ENCODE data around the gene ARL15. TPM values are rescaled to one million over a fixed set of nuclear protein-coding genes. Genes with fewer than 3 reads are reported as not detected.

The ARL15 gene
- total and polyA plus RNA-seq, 2 of the 8 experiments (the other 6 are each of a cell fraction or from before 2014, with no cell fraction given) = 9.9 to 21.2 TPM

DNA sequence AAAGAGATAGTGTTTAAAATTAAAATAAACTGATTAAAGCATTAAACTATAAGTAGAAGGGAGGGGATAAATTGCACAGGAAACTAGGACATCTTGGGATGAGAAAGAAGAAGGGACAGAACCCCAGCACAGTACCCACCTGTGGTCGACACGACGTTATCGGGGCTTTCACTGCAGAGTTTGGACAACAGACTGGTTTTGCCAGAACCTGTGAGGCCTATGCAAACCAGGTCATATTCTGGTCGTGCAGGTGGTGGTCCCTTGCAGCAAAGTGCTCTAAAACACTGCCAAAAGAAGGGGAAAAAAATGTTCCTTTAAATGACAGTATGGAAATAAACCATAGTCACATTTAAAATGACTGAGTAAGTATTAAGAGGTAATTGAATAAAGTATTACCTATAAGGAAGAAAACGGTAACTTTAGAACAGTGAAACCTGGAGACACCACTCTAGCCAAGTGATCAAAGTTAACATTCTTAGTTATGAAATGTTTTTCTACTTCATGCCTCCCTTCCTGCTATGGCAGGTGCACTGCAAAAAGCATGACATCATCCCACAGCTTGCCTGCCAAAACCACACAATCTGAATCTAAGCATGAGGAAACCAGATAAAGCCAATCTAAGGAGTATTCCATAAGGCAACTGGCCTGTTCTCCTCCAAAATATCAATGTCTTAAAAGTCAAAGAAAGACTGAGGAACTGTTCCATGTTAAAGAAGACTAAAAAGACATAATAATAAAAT lies 138.6 kb downstream of the ARL15 start (continued):
- TF ChIP-seq, protein P1, sequence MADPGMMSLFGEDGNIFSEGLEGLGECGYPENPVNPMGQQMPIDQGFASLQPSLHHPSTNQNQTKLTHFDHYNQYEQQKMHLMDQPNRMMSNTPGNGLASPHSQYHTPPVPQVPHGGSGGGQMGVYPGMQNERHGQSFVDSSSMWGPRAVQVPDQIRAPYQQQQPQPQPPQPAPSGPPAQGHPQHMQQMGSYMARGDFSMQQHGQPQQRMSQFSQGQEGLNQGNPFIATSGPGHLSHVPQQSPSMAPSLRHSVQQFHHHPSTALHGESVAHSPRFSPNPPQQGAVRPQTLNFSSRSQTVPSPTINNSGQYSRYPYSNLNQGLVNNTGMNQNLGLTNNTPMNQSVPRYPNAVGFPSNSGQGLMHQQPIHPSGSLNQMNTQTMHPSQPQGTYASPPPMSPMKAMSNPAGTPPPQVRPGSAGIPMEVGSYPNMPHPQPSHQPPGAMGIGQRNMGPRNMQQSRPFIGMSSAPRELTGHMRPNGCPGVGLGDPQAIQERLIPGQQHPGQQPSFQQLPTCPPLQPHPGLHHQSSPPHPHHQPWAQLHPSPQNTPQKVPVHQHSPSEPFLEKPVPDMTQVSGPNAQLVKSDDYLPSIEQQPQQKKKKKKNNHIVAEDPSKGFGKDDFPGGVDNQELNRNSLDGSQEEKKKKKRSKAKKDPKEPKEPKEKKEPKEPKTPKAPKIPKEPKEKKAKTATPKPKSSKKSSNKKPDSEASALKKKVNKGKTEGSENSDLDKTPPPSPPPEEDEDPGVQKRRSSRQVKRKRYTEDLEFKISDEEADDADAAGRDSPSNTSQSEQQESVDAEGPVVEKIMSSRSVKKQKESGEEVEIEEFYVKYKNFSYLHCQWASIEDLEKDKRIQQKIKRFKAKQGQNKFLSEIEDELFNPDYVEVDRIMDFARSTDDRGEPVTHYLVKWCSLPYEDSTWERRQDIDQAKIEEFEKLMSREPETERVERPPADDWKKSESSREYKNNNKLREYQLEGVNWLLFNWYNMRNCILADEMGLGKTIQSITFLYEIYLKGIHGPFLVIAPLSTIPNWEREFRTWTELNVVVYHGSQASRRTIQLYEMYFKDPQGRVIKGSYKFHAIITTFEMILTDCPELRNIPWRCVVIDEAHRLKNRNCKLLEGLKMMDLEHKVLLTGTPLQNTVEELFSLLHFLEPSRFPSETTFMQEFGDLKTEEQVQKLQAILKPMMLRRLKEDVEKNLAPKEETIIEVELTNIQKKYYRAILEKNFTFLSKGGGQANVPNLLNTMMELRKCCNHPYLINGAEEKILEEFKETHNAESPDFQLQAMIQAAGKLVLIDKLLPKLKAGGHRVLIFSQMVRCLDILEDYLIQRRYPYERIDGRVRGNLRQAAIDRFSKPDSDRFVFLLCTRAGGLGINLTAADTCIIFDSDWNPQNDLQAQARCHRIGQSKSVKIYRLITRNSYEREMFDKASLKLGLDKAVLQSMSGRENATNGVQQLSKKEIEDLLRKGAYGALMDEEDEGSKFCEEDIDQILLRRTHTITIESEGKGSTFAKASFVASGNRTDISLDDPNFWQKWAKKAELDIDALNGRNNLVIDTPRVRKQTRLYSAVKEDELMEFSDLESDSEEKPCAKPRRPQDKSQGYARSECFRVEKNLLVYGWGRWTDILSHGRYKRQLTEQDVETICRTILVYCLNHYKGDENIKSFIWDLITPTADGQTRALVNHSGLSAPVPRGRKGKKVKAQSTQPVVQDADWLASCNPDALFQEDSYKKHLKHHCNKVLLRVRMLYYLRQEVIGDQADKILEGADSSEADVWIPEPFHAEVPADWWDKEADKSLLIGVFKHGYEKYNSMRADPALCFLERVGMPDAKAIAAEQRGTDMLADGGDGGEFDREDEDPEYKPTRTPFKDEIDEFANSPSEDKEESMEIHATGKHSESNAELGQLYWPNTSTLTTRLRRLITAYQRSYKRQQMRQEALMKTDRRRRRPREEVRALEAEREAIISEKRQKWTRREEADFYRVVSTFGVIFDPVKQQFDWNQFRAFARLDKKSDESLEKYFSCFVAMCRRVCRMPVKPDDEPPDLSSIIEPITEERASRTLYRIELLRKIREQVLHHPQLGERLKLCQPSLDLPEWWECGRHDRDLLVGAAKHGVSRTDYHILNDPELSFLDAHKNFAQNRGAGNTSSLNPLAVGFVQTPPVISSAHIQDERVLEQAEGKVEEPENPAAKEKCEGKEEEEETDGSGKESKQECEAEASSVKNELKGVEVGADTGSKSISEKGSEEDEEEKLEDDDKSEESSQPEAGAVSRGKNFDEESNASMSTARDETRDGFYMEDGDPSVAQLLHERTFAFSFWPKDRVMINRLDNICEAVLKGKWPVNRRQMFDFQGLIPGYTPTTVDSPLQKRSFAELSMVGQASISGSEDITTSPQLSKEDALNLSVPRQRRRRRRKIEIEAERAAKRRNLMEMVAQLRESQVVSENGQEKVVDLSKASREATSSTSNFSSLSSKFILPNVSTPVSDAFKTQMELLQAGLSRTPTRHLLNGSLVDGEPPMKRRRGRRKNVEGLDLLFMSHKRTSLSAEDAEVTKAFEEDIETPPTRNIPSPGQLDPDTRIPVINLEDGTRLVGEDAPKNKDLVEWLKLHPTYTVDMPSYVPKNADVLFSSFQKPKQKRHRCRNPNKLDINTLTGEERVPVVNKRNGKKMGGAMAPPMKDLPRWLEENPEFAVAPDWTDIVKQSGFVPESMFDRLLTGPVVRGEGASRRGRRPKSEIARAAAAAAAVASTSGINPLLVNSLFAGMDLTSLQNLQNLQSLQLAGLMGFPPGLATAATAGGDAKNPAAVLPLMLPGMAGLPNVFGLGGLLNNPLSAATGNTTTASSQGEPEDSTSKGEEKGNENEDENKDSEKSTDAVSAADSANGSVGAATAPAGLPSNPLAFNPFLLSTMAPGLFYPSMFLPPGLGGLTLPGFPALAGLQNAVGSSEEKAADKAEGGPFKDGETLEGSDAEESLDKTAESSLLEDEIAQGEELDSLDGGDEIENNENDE (IDR thresholded peaks at IDR 0.05; ENCODE audit: insufficient replicate concordance, low read length) = no peak

All from H1 (cell line).